DOHH2 (cell line): Measurements from ENCODE around the gene RNASE3.
"Not testable (repeated sequence)": the region's sequence is repeated elsewhere in the genome, so short reads cannot be mapped to it uniquely, and the experiment has no call there.

Source experiments
- H3F3A ChIP-seq: fragments of 200-600 bp; sonication (generic), shearing (Covaris generic); 2 replicates; pipeline ENCODE4 v1.6.0; 2016; ENCODE audit warnings: antibody characterized with exemption, mild to moderate bottlenecking; ENCODE audit not compliant: control insufficient read depth, insufficient read depth
- H3K27ac ChIP-seq: fragments of 200-600 bp; sonication (generic); 2 replicates; pipeline ENCODE4 v1.5.1; 2014; ENCODE audit warnings: low read depth, mild to moderate bottlenecking, low read length, moderate library complexity
- H3K27me3 ChIP-seq: fragments of 200-600 bp; sonication (generic); 2 replicates; pipeline ENCODE4 v1.6.1; 2014; ENCODE audit warnings: mild to moderate bottlenecking, low read length, mixed read lengths; ENCODE audit not compliant: control insufficient read depth
- H3K36me3 ChIP-seq: fragments of 200-600 bp; sonication (generic); 2 replicates; pipeline ENCODE4 v1.6.1; 2014; ENCODE audit warnings: mild to moderate bottlenecking, low read length, moderate library complexity, mixed read lengths; ENCODE audit not compliant: control insufficient read depth
- H3K4me1 ChIP-seq: fragments of 200-600 bp; sonication (generic); 2 replicates; pipeline ENCODE4 v1.6.1; 2014; ENCODE audit warnings: mild to moderate bottlenecking, low read length, mixed read lengths; ENCODE audit not compliant: control insufficient read depth
- H3K4me2 ChIP-seq: fragments of 200-600 bp; sonication (generic); 2 replicates; pipeline ENCODE4 v1.6.0; 2014; ENCODE audit warnings: mild to moderate bottlenecking, low read length, moderate library complexity
- H3K4me3 ChIP-seq: fragments of 200-600 bp; sonication (generic); 2 replicates; pipeline ENCODE4 v1.5.1; 2014; ENCODE audit warnings: mild to moderate bottlenecking, low read length, mixed read lengths
- H3K79me2 ChIP-seq: fragments of 200-600 bp; sonication (generic); 2 replicates; pipeline ENCODE4 v1.6.1; 2014; ENCODE audit warnings: mild to moderate bottlenecking, low read length, mixed read lengths; ENCODE audit not compliant: control insufficient read depth
- H3K9me2 ChIP-seq: fragments of 200-600 bp; sonication (generic); replicated peaks from 2 replicates; pipeline ENCODE4 v1.6.1; 2014; ENCODE audit warnings: mild to moderate bottlenecking, low read length, mixed read lengths; ENCODE audit not compliant: control insufficient read depth
- H3K9me3 ChIP-seq: fragments of 200-600 bp; sonication (generic); 2 replicates; pipeline ENCODE4 v1.6.1; 2014; ENCODE audit warnings: antibody characterized with exemption, low read length, mixed read lengths; ENCODE audit not compliant: control insufficient read depth, insufficient read depth
- H4K20me1 ChIP-seq: fragments of 200-600 bp; sonication (generic); 2 replicates; pipeline ENCODE4 v1.6.0; 2014; ENCODE audit warnings: low read depth, mild to moderate bottlenecking, antibody characterized with exemption, low read length, moderate library complexity; ENCODE audit not compliant: control insufficient read depth, insufficient read depth
- CTCF ChIP-seq: fragments of 200-600 bp; sonication (generic); IDR thresholded peaks from one replicate; pipeline ENCODE4 v1.5.1; 2014; ENCODE audit warnings: antibody characterized with exemption, mild to moderate bottlenecking, low read depth, low read length; ENCODE audit not compliant: poor library complexity, severe bottlenecking
- EZH2phosphoT487 ChIP-seq: fragments of 200-600 bp; sonication (generic); IDR thresholded peaks from 2 replicates; pipeline ENCODE4 v1.6.1; 2017; ENCODE audit warnings: borderline replicate concordance, mild to moderate bottlenecking, antibody characterized with exemption, low read length, moderate library complexity, mixed read lengths

Gene RNASE3

DNA sequence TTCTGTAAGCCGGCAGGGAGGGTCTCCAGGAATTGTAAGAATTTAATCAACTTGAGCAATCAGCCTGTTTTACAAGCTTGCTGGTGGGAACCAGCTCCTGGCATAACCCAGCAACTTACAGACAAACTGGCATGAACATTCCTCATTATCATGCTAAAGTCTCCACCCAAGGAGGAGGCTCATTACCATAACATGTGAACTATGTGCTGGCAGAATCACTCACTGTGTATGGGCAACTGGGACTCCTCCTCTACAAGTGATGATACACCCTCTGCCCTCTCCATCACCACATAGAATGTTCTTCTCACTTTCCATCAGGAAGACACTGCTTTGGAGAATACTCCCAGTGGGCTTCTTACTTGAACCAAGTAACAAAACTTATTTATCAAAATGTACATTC is 4.1 kb downstream of the RNASE3 start:
- H3K4me1 ChIP-seq, H3K27ac ChIP-seq, H3K9me3 ChIP-seq, H3K79me2 ChIP-seq, H3K4me3 ChIP-seq, H3K27me3 ChIP-seq, H4K20me1 ChIP-seq, H3K4me2 ChIP-seq, H3K9me2 ChIP-seq, H3F3A ChIP-seq, H3K36me3 ChIP-seq: not testable (repeated sequence)

DNA sequence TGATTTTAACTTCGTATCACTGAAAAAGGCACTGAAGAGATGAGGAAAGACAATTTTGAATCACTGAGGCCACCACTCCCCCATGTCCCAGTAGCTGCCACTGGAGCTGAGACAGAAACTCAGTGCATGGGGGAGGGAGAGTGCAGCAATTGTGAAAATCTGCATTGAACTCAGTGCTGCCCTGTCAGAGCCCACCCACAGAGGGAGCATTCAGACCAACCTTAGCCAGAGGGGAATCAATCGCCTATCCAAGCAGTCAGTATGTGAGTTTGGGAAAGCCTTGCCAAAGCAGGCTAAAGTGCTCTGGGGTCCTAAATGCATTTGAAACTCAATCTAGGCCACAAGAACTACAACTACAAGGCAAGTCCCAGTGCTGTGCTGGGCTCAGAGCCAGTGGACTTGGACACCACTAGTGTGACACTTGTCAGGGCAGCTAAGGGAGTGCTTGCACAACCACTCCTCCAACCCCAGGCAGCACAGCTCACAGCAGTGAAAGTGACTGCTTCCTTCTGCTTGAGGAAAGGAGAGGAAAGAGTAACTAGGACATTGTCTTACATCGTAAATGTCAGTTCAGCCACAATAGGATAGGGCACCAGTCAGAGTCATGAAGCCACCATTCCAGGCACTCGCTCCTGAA is 13.3 kb downstream of the RNASE3 start:
- Histone ChIP-seq H3K4me1 (no peaks in the 10 kb centered on the region), H3K27ac (no peak overlapping the region), H4K20me1 (no peaks in the 10 kb centered on the region), H3K4me3 (no peak overlapping the region), H3K36me3 (no peaks in the 10 kb centered on the region), H3K9me2 (no peaks in the 10 kb centered on the region), H3K9me3 (no peaks in the 10 kb centered on the region), H3F3A (no peaks in the 10 kb centered on the region), H3K79me2 (no peaks in the 10 kb centered on the region), H3K27me3 (no peaks in the 10 kb centered on the region), H3K4me2 (no peak overlapping the region)
- TF ChIP-seq CTCF (no peak), EZH2phosphoT487 (no peak)

DNA sequence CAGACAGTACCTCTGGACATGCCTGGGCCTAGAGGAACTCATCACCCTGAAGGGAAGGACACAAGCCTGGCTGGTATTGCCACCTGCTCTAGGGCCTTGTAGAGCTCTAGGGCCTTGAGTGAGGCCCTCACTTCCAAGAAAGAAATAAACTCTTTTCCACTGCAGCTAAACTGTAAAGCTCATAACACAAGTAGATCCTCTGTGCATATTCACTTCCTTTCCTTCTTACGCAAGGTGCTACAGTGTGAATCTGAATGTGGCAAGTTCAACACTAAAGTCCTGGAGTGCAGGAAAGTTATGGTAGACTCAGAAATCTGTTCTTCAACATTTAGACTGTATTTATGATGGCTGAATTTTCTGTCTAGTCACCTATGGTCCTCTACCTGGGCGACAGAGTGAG is 14.5 kb downstream of the RNASE3 start:
- no peaks in the 10 kb centered on the region for H3K36me3 ChIP-seq
- no peak overlapping the region for H3K27ac ChIP-seq
- H3K79me2 ChIP-seq = no peaks in the 10 kb centered on the region
- H3K9me3 ChIP-seq = no peaks in the 10 kb centered on the region
- no peak overlapping the region for H3K4me3 ChIP-seq
- H4K20me1 ChIP-seq = no peaks in the 10 kb centered on the region
- no peak overlapping the region for H3K4me2 ChIP-seq
- no peaks in the 10 kb centered on the region for H3K4me1 ChIP-seq
- no peaks in the 10 kb centered on the region for H3K9me2 ChIP-seq
- no peaks in the 10 kb centered on the region for H3K27me3 ChIP-seq
- TF ChIP-seq EZH2phosphoT487 (no peak), CTCF (no peak)
- no peaks in the 10 kb centered on the region for H3F3A ChIP-seq

DNA sequence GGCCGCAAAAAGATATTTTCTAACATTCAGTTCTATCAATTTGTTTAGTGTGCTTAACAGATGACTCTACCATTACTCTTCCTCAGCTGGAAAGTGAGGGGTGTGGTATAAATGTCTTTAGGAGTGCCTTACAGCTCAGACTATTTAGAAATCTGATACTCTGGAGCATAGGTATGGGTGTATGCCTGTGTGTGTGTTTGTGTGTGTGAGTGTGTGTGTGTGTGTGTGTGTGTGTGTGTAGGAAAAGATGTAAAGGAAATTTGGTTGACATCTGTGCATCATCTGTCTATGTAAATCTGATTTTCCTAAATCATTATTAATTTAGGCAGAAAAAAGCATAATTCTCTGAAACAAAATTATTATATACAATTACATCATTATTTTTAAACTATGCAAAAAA is 16.0 kb downstream of the RNASE3 start:
- H3K36me3 ChIP-seq = no peaks in the 10 kb centered on the region
- no peak overlapping the region for H3K27ac ChIP-seq
- no peaks in the 10 kb centered on the region for H3K9me3 ChIP-seq
- TF ChIP-seq EZH2phosphoT487 (no peak), CTCF (no peak)
- no peaks in the 10 kb centered on the region for H3K79me2 ChIP-seq
- no peaks in the 10 kb centered on the region for H3F3A ChIP-seq
- H3K4me3 ChIP-seq = no peak overlapping the region
- H4K20me1 ChIP-seq = no peaks in the 10 kb centered on the region
- H3K27me3 ChIP-seq = no peaks in the 10 kb centered on the region
- H3K9me2 ChIP-seq = no peaks in the 10 kb centered on the region
- H3K4me2 ChIP-seq = no peak overlapping the region
- no peaks in the 10 kb centered on the region for H3K4me1 ChIP-seq

GRCh38 chr14:20910822-20911221 is 19.6 kb downstream of the RNASE3 start:
- not testable (repeated sequence) for H3K9me3 ChIP-seq, H3K9me2 ChIP-seq, H3K27me3 ChIP-seq, H4K20me1 ChIP-seq, H3K27ac ChIP-seq, H3K36me3 ChIP-seq, H3K4me1 ChIP-seq, H3K4me3 ChIP-seq, H3F3A ChIP-seq, H3K4me2 ChIP-seq, H3K79me2 ChIP-seq

GRCh38 chr14:20919038-20919756 is 28.0 kb downstream of the RNASE3 start:
- H3K36me3 ChIP-seq, H3K79me2 ChIP-seq, H3K4me2 ChIP-seq, H3K9me2 ChIP-seq, H3K4me3 ChIP-seq, H3K9me3 ChIP-seq, H3K4me1 ChIP-seq, H3F3A ChIP-seq, H4K20me1 ChIP-seq, H3K27ac ChIP-seq: not testable (repeated sequence)
- peaks cover 10% of the 10 kb centered on the region; the same call in 1 of the 2 replicates for H3K27me3 ChIP-seq
